ENCODE results near the gene SLC6A20.

GRCh38 chr3:45719655-45720487 lies 76.5 kb downstream of the SLC6A20 start:
- TF ChIP-seq TAF1 (IDR thresholded peaks at IDR 0.05; ENCODE audit: borderline replicate concordance, insufficient read depth, low read length) (no peak), POLR2AphosphoS5 (IDR thresholded peaks at IDR 0.05; ENCODE audit: low read depth, low read length) (no peak), SIN3A (IDR thresholded peaks at IDR 0.05; ENCODE audit: borderline replicate concordance, insufficient read depth, low read length) (no peak), FOXP2 (optimal IDR thresholded peaks at IDR 0.05; ENCODE audit: borderline replicate concordance, extremely low read depth, extremely low read length, insufficient read depth) (no peak)
- TF ChIP-seq, protein P1, sequence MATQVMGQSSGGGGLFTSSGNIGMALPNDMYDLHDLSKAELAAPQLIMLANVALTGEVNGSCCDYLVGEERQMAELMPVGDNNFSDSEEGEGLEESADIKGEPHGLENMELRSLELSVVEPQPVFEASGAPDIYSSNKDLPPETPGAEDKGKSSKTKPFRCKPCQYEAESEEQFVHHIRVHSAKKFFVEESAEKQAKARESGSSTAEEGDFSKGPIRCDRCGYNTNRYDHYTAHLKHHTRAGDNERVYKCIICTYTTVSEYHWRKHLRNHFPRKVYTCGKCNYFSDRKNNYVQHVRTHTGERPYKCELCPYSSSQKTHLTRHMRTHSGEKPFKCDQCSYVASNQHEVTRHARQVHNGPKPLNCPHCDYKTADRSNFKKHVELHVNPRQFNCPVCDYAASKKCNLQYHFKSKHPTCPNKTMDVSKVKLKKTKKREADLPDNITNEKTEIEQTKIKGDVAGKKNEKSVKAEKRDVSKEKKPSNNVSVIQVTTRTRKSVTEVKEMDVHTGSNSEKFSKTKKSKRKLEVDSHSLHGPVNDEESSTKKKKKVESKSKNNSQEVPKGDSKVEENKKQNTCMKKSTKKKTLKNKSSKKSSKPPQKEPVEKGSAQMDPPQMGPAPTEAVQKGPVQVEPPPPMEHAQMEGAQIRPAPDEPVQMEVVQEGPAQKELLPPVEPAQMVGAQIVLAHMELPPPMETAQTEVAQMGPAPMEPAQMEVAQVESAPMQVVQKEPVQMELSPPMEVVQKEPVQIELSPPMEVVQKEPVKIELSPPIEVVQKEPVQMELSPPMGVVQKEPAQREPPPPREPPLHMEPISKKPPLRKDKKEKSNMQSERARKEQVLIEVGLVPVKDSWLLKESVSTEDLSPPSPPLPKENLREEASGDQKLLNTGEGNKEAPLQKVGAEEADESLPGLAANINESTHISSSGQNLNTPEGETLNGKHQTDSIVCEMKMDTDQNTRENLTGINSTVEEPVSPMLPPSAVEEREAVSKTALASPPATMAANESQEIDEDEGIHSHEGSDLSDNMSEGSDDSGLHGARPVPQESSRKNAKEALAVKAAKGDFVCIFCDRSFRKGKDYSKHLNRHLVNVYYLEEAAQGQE (IDR thresholded peaks at IDR 0.05; ENCODE audit: insufficient read depth in 1 of 2, low read depth in 2 of 2, low read length in 2 of 2): no peak
